ENCODE measurements around the gene DIS3L2. TPM values are rescaled to one million over a fixed set of nuclear protein-coding genes. Genes with fewer than 3 reads are reported as not detected.
"Not testable (repeated sequence)": the region's sequence is repeated elsewhere in the genome, so short reads cannot be mapped to it uniquely, and the experiment has no call there.

DIS3L2 gene
- total RNA-seq, 4 donors from 2014 or later, result 40.6 to 105 (median 43.9) TPM

DNA sequence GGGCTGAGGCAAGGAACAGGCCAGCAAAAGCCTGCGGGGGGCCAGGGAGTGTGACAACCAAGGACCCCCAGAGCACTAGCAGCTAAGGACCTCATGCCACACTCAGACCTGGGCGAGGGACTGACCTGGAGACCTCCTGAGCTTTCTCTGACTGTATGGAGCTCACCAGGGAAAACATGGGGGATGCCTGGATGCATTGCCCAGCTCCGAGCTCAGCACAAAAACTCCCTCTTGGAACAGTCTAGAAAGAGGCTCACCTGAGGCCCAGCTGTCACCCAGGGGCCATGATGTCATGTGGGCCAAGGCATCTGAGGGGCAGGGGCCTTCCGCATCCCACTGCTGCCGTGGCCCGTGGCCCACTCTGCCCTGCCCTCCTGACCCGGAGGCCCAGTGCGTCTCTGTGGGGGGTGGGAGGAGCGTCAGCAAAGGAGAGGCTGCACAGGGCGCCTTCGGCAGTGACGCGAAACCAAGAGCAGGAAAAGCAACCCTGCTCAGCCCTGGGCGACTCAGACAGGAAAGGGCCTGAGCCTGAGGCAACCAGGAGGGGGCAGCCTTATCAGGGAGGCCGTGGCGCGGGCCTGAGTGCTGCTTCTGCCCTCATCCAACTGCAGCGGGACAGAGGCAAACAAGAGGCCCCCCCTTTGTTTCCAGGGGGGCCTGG is 359.8 kb downstream of the DIS3L2 start:
- Histone ChIP-seq H3K27me3 (no peaks in the 10 kb centered on the region), H3K36me3 (no peaks in the 10 kb centered on the region), H3K4me1 (peaks cover 41% of the 10 kb centered on the region), H3K9me3 (no peaks in the 10 kb centered on the region), H3K4me3 (no peak overlapping the region), H3K27ac (no peak overlapping the region)
- 90% methylated on average over 17 of the region's 18 CpGs for WGBS
- DNase-seq (ENCODE audit: low spot score in 2 of 2), result peak in 1 of 2 donors; percentile 76
- no peak for TF ChIP-seq POLR2A (IDR thresholded peaks at IDR 0.05)
- TF ChIP-seq POLR2AphosphoS5 (IDR thresholded peaks at IDR 0.05), result no peak
- TF ChIP-seq, protein P1, sequence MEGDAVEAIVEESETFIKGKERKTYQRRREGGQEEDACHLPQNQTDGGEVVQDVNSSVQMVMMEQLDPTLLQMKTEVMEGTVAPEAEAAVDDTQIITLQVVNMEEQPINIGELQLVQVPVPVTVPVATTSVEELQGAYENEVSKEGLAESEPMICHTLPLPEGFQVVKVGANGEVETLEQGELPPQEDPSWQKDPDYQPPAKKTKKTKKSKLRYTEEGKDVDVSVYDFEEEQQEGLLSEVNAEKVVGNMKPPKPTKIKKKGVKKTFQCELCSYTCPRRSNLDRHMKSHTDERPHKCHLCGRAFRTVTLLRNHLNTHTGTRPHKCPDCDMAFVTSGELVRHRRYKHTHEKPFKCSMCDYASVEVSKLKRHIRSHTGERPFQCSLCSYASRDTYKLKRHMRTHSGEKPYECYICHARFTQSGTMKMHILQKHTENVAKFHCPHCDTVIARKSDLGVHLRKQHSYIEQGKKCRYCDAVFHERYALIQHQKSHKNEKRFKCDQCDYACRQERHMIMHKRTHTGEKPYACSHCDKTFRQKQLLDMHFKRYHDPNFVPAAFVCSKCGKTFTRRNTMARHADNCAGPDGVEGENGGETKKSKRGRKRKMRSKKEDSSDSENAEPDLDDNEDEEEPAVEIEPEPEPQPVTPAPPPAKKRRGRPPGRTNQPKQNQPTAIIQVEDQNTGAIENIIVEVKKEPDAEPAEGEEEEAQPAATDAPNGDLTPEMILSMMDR (IDR thresholded peaks at IDR 0.05), result no peak
- no peak for TF ChIP-seq EP300 (IDR thresholded peaks at IDR 0.05)

DNA sequence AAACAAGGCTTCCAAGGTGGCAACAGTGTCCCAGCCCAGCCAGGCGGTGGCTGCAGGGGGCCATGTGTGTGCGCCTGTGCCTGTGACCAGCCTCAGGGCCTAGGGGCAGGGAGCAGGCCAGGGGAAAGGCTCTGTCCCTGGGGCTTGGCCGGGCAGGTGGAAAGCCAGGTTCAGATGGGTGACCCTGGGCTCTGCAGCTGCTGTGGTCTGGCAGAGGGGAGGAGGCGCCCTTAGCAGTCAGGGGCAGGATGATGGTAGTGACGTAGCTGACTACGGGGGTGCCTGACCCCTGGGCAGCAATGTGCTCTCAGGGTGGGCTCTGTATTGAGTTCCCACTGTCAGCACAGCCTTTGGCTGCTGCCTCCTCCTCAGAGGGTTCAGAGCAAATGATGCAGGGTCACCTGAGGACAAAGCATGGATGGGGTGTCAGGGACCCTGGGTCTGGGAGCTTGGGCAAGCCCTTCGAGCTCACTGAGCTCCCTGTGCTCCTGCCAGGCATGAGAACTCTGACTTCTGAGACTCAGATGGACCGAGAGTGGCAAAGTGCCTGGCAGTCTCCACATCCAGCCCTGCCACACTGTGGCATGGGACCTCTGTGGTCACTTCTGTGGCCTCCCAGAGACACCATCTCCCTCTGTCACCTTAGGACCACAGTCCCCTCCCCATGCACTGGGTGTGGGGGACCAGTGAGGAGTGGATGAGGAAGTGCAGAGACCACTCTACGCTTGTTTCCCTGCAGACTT is 360.5 kb downstream of the DIS3L2 start:
- Histone ChIP-seq H3K27me3 (no peaks in the 10 kb centered on the region), H3K4me3 (no peak overlapping the region), H3K27ac (no peak overlapping the region), H3K4me1 (peaks cover 41% of the 10 kb centered on the region), H3K36me3 (no peaks in the 10 kb centered on the region), H3K9me3 (no peaks in the 10 kb centered on the region)
- WGBS, result 84% methylated on average over 8 of the region's 9 CpGs
- DNase-seq (ENCODE audit: low spot score in 2 of 2), result peak in 1 of 2 donors; percentile 57
- TF ChIP-seq EP300 (IDR thresholded peaks at IDR 0.05) (no peak), POLR2AphosphoS5 (IDR thresholded peaks at IDR 0.05) (no peak), POLR2A (IDR thresholded peaks at IDR 0.05) (no peak)
- TF ChIP-seq, protein P1 (IDR thresholded peaks at IDR 0.05), result no peak

DNA sequence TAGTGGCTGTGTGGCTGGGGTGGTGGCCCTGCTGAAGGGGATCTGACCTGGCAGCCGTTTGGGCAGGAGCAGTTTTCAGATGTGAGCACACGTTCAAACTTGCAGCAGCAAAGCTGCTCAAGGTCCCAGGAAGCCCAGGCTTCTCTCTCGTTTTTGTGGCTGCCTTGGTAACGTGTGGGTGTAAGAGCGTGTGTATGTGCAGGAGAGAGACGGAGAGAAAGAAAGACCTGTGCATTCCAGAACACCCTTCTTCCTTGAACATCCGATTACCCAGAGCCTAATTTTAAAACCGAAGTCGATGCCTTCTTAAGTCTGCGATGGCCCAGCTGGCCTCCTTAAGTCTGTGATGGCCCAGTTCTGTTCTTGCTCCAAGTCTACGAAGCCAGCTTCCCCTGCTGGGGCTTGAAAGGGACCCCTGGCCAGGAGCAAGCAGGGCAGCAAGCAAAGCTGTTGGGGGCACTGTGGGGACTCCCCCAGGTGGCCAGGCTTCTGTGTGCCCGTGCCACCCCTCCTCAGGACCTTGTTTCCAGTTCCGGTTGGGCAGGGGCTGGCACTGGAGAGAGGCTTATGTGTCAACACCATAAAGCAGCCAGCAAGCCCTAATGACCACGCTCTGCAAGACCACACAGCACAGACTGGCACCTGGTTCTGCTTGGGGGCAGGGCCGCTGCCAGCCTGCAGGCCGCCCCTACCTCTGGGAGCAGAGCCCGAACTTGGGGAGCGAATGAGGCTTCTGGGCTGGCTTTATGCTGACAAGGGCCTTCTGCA is 361.2 kb downstream of the DIS3L2 start:
- Histone ChIP-seq H3K36me3 (no peaks in the 10 kb centered on the region), H3K27ac (no peak overlapping the region), H3K4me1 (peaks cover 36% of the 10 kb centered on the region), H3K4me3 (no peak overlapping the region), H3K9me3 (no peaks in the 10 kb centered on the region), H3K27me3 (no peaks in the 10 kb centered on the region)
- peak in 1 of 2 donors; percentile 63 for DNase-seq (ENCODE audit: low spot score in 2 of 2)
- no peak for TF ChIP-seq POLR2A (IDR thresholded peaks at IDR 0.05)
- TF ChIP-seq, protein P1 (IDR thresholded peaks at IDR 0.05), result no peak
- no peak for TF ChIP-seq EP300 (IDR thresholded peaks at IDR 0.05)
- no peak for TF ChIP-seq POLR2AphosphoS5 (IDR thresholded peaks at IDR 0.05)
- WGBS, result 63% methylated on average over 11 of the region's 18 CpGs

DNA sequence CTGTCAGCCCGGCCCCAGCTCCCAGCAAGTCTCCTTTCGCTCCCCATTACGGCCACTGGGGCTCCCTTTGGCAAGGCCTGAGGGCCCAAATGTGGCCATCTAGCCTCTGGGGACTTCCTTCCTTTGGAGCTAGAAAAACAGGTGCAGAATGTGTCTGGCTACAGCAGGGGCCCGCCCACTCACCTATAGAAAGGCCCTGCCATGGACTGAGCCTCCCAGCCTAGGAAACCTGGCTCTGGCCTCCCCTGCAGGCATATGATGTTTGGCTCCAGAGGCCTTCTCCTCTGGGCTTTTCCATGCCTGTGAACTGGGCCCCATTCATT is 361.8 kb downstream of the DIS3L2 start:
- 100% methylated on average over 4 of the region's 4 CpGs for WGBS
- H3K9me3 ChIP-seq, result no peaks in the 10 kb centered on the region
- no peaks in the 10 kb centered on the region for H3K27me3 ChIP-seq
- DNase-seq (ENCODE audit: low spot score in 2 of 2), result peak in 1 of 2 donors; percentile 59
- H3K4me1 ChIP-seq, result peaks cover 36% of the 10 kb centered on the region
- no peaks in the 10 kb centered on the region for H3K36me3 ChIP-seq
- no peak overlapping the region for H3K4me3 ChIP-seq
- no peak for TF ChIP-seq POLR2AphosphoS5 (IDR thresholded peaks at IDR 0.05)
- TF ChIP-seq, protein P1 (IDR thresholded peaks at IDR 0.05), result no peak
- no peak for TF ChIP-seq POLR2A (IDR thresholded peaks at IDR 0.05)
- no peak for TF ChIP-seq EP300 (IDR thresholded peaks at IDR 0.05)
- no peak overlapping the region for H3K27ac ChIP-seq

DNA sequence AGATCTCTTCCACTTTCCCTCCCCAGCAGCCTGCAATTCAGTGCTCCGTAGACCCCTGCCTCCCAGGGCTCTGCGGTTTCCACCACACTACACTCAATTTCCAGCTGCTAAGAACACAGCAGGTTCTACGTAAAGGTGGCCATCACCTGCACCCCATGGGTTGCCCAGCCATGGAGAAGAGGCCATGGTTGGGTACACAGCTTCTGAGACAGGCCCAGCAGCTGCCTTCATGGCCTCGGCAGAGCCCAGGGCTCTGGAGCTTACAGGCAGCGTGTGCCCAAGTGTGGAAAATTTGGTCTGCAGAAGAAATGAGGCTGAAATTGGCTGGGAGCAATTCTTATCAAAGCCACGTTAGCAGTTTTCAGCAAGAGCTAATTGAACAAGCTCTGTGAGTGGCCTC is 362.5 kb downstream of the DIS3L2 start:
- not testable (repeated sequence) for H3K9me3 ChIP-seq; DNase-seq (ENCODE audit: low spot score in 2 of 2); H3K36me3 ChIP-seq; H3K27ac ChIP-seq; H3K27me3 ChIP-seq; H3K4me3 ChIP-seq
- peaks cover 33% of the 10 kb centered on the region for H3K4me1 ChIP-seq
- WGBS, result 100% methylated on average over 1 of the region's 6 CpGs
